GM19397 (cell line): ENCODE results near the gene MICAL2.

Experiments used
- ATAC-seq: cut with Tn5 transposase; IDR thresholded peaks from one replicate; pipeline ENCODE4 v1.9.1; 2021; ENCODE audit warnings: mild to moderate bottlenecking, moderate library complexity; ENCODE audit not compliant: unreplicated experiment

The MICAL2 gene, protein sequence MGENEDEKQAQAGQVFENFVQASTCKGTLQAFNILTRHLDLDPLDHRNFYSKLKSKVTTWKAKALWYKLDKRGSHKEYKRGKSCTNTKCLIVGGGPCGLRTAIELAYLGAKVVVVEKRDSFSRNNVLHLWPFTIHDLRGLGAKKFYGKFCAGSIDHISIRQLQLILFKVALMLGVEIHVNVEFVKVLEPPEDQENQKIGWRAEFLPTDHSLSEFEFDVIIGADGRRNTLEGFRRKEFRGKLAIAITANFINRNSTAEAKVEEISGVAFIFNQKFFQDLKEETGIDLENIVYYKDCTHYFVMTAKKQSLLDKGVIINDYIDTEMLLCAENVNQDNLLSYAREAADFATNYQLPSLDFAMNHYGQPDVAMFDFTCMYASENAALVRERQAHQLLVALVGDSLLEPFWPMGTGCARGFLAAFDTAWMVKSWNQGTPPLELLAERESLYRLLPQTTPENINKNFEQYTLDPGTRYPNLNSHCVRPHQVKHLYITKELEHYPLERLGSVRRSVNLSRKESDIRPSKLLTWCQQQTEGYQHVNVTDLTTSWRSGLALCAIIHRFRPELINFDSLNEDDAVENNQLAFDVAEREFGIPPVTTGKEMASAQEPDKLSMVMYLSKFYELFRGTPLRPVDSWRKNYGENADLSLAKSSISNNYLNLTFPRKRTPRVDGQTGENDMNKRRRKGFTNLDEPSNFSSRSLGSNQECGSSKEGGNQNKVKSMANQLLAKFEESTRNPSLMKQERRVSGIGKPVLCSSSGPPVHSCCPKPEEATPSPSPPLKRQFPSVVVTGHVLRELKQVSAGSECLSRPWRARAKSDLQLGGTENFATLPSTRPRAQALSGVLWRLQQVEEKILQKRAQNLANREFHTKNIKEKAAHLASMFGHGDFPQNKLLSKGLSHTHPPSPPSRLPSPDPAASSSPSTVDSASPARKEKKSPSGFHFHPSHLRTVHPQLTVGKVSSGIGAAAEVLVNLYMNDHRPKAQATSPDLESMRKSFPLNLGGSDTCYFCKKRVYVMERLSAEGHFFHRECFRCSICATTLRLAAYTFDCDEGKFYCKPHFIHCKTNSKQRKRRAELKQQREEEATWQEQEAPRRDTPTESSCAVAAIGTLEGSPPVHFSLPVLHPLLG

DNA sequence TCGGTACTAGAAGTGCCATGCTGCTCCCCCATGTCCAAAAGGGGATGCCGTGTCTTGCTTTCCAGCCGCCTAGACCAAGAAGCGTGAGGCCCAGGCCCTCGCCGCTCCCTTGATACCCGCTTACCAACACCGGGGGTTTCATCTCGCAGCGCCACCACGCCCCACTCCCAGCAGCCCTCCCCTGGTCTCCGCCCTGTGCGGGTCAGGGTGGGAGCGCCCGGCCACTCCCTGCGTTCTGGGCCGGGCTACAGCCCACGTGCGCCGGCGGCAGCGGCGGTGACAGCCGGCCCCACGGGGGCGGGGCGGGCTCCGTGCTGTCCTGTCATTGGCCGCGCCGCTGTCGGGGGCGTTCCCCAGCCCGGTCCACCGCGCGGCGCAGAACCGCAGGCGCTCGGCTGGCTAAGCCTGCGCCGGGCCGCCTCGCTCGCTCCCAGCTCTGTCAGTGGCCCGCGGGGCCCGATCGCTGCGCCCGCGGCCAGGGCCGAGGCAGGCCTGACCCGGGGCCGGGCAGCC, at the start of gene MICAL2:
MICAL2 (plus strand) TSS at position 390 of the 513 bp plus-strand sequence. CDS start 51,566 bp downstream, outside the sequence.
- ATAC-seq = peak; percentile 99

DNA sequence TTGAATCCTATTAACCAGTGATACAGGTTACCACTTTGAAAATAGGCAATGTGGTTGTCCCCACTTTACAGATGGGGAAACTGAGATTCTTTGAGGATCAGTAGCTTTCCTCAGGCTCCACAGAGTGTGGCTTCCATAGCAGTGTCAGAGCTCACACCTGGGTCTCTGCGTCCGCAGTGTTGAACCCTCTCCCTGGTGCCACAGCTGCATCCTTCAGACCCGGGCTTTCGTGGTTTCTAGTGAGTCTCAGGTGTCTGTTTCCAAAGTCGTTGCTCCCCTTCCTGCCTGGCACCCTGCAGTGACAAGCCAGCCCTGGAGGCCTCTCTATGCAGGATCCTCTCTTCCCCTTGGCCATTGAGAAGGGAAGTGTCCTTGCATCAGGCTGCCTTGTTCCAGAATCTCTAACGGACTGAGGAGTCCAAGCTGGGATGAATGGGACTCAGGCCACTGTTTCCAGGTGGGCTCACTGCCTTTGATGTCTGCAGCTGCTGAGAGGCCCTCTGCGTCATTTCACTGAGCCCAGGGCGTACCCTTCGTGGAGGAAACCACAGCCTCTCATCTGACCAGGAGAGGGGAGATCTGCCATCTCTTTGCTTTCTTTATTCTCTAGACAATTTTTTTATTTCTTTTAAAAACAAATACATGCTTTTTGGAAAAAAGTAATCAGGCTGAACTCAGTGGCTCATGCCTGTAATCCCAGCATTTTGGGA, 48.4 kb upstream of the MICAL2 start:
- ATAC-seq = no peak

- ATAC-seq = no peak
These were observed 47.1 kb upstream of the MICAL2 start for GRCh38 chr11:12063251-12063650.

GRCh38 chr11:12064136-12064953, 46.0 kb upstream of the MICAL2 start:
- ATAC-seq = no peak

DNA sequence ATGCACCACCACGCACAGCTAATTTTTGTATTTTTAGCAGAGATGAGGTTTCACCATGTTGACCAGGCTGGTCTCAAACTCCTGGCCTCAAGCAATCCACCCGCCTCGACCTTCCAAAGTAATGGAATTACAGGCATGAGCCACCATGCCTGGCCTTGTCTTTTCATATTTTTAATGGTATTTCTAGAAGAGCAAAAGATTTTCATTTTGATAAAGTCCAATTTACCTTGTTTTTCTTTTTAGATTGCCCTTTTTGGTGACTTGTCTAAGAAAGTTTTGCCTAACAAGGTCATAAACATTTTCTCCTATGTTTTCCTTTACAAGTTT, 45.5 kb upstream of the MICAL2 start:
- ATAC-seq = no peak

DNA sequence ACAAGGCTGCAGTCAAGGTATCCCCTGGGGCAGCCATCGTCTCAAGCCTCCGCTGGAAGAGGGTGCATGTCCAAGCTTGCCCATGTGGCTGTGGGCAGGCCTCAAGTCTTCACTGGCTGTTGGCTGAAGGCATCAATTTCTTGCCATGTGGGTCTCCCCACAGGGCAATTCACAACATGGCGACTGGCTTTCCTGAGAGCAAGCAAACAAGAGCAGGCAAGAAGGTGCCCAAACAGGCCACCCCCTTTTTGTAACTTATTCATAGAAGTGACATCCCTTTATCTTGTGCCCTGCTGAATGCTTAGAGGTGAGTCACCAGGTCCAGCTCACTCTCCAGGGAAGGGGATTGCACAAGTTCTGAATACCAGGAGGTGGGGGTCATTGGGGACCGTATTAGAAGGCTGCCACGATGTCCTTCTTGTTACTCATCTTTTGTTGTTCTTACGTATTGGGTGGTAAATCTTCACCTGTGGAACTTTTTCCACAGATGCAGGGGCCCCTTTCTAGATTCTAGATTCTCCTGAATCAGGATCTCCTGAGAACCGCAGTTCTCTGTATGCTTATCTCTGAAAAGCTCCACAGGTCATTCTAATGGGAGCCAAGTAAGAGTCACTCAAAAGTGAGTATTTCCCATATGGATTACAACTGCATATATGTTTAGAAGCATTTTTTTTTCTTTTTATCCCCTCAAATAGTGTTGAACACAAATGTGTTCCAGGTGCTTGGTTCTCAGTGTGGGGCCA, 44.2 kb upstream of the MICAL2 start:
- no peak for ATAC-seq

- ATAC-seq = no peak
These were observed 43.4 kb upstream of the MICAL2 start for GRCh38 chr11:12066799-12067508.

GRCh38 chr11:12067796-12068357, 42.5 kb upstream of the MICAL2 start:
- no peak for ATAC-seq

- ATAC-seq = no peak
These were observed 41.2 kb upstream of the MICAL2 start for GRCh38 chr11:12069066-12069676.

DNA sequence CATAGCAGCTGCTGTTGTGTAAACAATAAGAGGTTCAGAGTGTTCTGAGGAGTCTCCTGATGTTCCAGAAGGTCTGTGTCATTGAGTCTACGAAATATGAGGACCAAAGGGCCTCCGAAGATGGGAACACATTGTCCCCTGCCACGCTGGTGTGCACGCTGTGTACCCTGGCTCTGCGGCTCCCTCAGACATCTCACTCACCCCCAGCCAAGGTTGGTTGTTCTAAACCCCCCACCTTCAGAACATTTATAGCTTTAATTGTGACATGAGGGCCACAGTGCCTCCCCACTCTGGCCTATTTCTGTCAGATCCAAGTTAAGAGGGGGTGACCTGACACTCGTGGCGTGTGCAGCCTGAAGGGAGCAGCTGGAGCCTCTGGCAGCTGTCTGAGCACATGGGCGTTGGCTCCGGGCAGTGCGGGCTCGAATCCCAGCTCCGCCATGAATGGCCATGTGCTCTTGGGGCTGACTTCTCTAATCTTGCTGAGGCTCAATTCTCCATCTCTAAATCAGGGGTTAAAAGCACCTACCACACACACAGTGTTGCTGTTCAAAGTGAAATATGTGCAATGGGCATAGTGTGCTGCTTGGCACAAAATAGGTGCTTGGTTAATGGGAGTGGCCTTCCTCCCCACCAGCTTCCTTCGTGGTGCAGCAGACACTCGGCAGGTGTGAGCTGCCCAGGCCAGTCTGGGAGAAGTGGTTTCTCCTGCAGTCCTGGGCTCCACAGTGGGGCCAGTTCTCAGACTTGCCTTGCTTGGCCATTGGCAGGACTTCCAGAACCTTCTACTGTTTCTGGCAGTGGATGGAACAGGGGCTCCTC, 39.7 kb upstream of the MICAL2 start:
- ATAC-seq = no peak

DNA sequence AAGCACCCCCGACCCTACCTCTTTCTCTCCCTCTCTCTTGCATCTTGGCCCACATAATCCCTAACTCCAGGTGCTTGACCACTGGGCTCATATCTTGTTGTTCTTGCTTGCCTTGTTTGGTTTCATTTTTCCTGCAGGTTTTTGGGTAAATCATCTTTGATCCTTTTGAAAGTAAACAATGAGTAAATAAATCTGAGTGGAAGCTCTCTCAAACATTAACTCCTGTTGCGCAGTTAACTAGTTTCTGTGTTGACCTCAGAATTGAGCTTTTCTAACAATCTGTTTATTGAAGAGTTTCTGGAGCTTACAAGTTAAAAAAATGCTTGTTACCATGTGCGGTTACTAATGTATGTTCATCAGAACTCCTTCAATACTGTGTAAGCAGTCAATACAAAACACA, 38.8 kb upstream of the MICAL2 start:
- ATAC-seq = no peak

GRCh38 chr11:12073436-12073835, 37.0 kb upstream of the MICAL2 start:
- no peak for ATAC-seq

- ATAC-seq = no peak
These were observed 36.5 kb upstream of the MICAL2 start for GRCh38 chr11:12073886-12074285.

DNA sequence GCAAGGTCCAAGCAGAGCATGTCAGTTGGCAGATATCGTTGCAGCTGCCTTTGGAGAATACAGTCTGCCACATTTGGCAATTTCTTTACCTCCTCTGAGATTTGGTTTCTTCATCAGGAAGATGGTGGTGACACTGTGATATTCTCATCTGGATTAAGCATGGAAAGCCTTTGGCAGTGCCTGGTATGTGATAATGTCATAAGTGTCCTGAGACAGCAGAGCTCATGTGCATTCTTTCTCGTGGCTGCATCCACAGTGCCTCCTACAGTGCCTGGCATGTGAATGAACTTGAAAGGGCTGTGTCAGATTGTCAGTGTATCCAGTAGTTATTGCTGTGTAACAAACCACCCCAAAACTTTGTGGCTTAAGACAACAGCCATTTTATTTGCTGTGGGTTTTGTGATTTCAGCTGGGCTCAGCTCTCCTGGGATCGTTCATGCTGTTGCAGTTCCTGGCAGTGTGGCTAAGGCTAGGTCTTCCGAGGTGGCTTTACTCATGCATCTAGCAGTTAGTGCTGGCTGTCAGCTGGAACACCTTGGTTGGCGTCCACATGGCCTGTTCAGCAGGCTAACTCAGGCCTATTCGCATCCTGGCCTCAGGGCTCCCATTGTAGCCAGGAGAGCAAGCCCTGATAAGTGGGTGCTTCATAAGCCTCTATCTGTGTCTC, 35.7 kb upstream of the MICAL2 start:
- ATAC-seq = no peak

GRCh38 chr11:12075291-12075690, 35.1 kb upstream of the MICAL2 start:
- ATAC-seq = no peak
